ENCODE measurements around the gene CES1.

DNA sequence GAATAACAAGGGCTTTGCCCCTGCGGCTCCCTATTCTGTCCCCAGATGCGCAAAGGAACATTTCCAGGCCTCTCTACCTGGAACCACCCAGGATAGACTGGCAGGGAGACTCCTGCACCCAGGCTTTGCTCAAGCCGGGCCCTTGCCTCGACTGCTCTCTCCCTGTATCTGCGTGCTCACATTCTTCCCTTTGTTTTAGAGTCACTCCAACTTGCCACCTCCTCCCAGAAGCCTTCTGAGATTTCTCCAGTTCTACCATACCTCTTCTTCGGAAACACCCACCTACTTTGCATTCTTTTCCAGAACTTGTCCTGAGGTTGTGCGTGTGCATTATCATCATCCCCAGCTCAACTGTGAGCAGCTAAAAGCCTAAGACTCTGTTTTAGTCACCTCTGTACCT, 39.2 kb upstream of the CES1 start:
- TF ChIP-seq POLR2A (IDR thresholded peaks at IDR 0.05; ENCODE audit: low read depth, low read length) (no peak), TAF1 (IDR thresholded peaks at IDR 0.05; ENCODE audit: borderline replicate concordance, low read depth, low read length) (no peak), POLR2AphosphoS5 (IDR thresholded peaks at IDR 0.05; ENCODE audit: low read depth, low read length) (no peak)
